HEK293T (cell line): Measurements from ENCODE around the gene USF1.
A peak's percentile ranks its signal among the peaks of the same experiment; 100 is the strongest.
"Not testable (repeated sequence)": the region's sequence is repeated elsewhere in the genome, so short reads cannot be mapped to it uniquely, and the experiment has no call there.

ENCODE experiments used
- CTCF ChIA-PET: fragments of 350-600 bp; formaldehyde crosslinking; extraction: SDS; loops from one replicate; lab custom pipeline; 2021; ENCODE audit warnings: antibody characterized with exemption, inconsistent platforms; lab: Yijun Ruan, JAX
- POLR2A ChIA-PET: fragments of 350-600 bp; formaldehyde crosslinking; extraction: SDS; loops from one replicate; lab custom pipeline; 2020; ENCODE audit warnings: antibody characterized with exemption, inconsistent platforms; lab: Yijun Ruan, JAX
- DNase-seq: peaks from one replicate; pipeline ENCODE4 v3.0.0; 2012; ENCODE audit warnings: mixed read lengths; ENCODE audit errors: extremely low spot score
- ARNT ChIP-seq: fragments of 450-650 bp; IDR thresholded peaks from 2 replicates; pipeline ENCODE4 v1.6.1; 2017; ENCODE audit warnings: mild to moderate bottlenecking
- BHLHE40 ChIP-seq: fragments of 450-650 bp; IDR thresholded peaks from 2 replicates; pipeline ENCODE4 v1.6.1; 2016; ENCODE audit warnings: mild to moderate bottlenecking, moderate library complexity, borderline replicate concordance
- CTBP1 ChIP-seq: fragments of 450-650 bp; IDR thresholded peaks from 2 replicates; pipeline ENCODE4 v1.6.1; 2016; ENCODE audit warnings: borderline replicate concordance
- ELF4 ChIP-seq: fragments of 450-650 bp; IDR thresholded peaks from 2 replicates; pipeline ENCODE4 v1.6.1; 2017; ENCODE audit warnings: antibody characterized with exemption
- FOXA1 ChIP-seq: fragments of 450-650 bp; IDR thresholded peaks from 2 replicates; pipeline ENCODE4 v1.6.1; 2016; ENCODE audit warnings: mild to moderate bottlenecking
- FOXK2 ChIP-seq: fragments of 450-650 bp; IDR thresholded peaks from 2 replicates; pipeline ENCODE4 v1.6.1; 2016; ENCODE audit warnings: mild to moderate bottlenecking
- FOXM1 ChIP-seq: fragments of 450-650 bp; IDR thresholded peaks from 2 replicates; pipeline ENCODE4 v1.6.1; 2017; ENCODE audit warnings: mild to moderate bottlenecking, borderline replicate concordance
- HDGF ChIP-seq: fragments of 450-650 bp; IDR thresholded peaks from 2 replicates; pipeline ENCODE4 v1.6.1; 2017; ENCODE audit warnings: antibody characterized with exemption, borderline replicate concordance
- L3MBTL2 ChIP-seq: fragments of 450-650 bp; conservative IDR thresholded peaks from 2 replicates; pipeline ENCODE4 v1.6.1; 2016; ENCODE audit warnings: mild to moderate bottlenecking
- LEF1 ChIP-seq: fragments of 450-650 bp; IDR thresholded peaks from 2 replicates; pipeline ENCODE4 v1.6.1; 2017; ENCODE audit warnings: mild to moderate bottlenecking, borderline replicate concordance
- NFRKB ChIP-seq: fragments of 450-650 bp; IDR thresholded peaks from 2 replicates; pipeline ENCODE4 v1.6.1; 2016; ENCODE audit warnings: mild to moderate bottlenecking, moderate library complexity
- PKNOX1 ChIP-seq: fragments of 450-650 bp; IDR thresholded peaks from 2 replicates; pipeline ENCODE4 v1.6.1; 2016
- SP1 ChIP-seq: fragments of 450-650 bp; IDR thresholded peaks from 2 replicates; pipeline ENCODE4 v1.6.1; 2017
- SUZ12 ChIP-seq: fragments of 450-650 bp; IDR thresholded peaks from 2 replicates; pipeline ENCODE4 v1.6.1; 2016; ENCODE audit warnings: mild to moderate bottlenecking
- TARDBP ChIP-seq: fragments of 450-650 bp; IDR thresholded peaks from 2 replicates; pipeline ENCODE4 v1.6.1; 2016
- ZNF384 ChIP-seq: fragments of 450-650 bp; IDR thresholded peaks from 2 replicates; pipeline ENCODE4 v1.6.1; 2016

Gene USF1

DNA sequence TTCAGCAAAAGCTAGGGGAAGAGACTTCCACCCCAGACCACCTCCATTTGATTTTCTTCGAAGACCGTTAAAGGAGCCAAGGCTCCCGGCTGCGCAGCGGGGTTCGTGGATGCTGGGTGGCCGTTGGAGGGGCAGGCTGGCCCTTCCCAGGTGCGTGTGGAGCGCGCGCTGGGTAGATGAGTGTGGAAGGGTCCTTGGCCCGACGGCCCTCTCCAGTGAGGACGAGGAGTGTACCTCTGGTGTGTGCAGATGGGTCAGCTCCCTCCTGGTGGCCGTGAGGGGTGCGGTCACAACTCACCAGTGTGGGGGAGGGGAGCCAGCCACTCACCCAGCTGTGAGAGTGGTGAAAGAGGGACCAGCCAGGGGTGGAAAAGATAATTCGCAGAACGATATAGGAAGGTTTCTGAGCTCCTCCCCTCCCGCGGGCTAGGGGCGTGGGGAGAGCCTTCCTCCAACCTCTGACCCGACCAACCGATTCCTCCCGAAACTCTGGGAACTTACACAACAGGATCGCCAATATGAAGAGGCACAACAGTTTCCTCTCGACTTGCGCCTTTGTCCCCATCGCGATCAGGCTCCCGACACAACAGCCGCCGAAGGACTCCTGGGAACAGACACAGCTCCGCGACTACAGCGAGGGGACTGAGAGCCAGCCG, 25.1 kb downstream of the USF1 start, which contains the start of gene F11R:
F11R (minus strand) TSS at position 644 of the 656 bp plus-strand sequence; CDS start at position 565, 79 bp downstream.
- ChIA-PET CTCF (interaction anchor here (0.6 to 0.8 kb wide), 2 partner anchors 23 to 24 kb away, joined by 3 read pairs; no protein-coding TSS in a partner anchor), POLR2A (interaction anchor here (0.7 to 2.8 kb wide), 9 partner anchors 10 to 293 kb away, joined by 3 to 32 read pairs (median 5); partner anchors contain the start of genes DEDD, NIT1, PFDN2 and SDHC)

GRCh38 chr1:161019751-161020495, 25.9 kb downstream of the USF1 start:
- TF ChIP-seq PKNOX1: no peak
- DNase-seq: no peak
- ChIA-PET POLR2A (interaction anchor here (1.3 to 2.8 kb wide), 6 partner anchors 13 to 98 kb away, joined by 4 to 32 read pairs (median 8); partner anchors contain the start of genes NIT1, PFDN2 and USF1), CTCF (interaction anchor here (0.6 to 0.8 kb wide), 2 partner anchors 22 to 25 kb away, joined by 3 read pairs; no protein-coding TSS in a partner anchor)

More for the DNA sequence above, 25.1 kb downstream of the USF1 start, which contains the start of gene F11R:
- TF ChIP-seq FOXM1 (no peak), TARDBP (no peak), FOXK2 (no peak), LEF1 (no peak), SP1 (no peak), FOXA1 (no peak), NFRKB (no peak), ELF4 (no peak), PKNOX1 (no peak), ZNF384 (no peak), ARNT (no peak), HDGF (no peak), L3MBTL2 (no peak), CTBP1 (no peak), SUZ12 (no peak), BHLHE40 (no peak)
- DNase-seq: peak; percentile 63

DNA sequence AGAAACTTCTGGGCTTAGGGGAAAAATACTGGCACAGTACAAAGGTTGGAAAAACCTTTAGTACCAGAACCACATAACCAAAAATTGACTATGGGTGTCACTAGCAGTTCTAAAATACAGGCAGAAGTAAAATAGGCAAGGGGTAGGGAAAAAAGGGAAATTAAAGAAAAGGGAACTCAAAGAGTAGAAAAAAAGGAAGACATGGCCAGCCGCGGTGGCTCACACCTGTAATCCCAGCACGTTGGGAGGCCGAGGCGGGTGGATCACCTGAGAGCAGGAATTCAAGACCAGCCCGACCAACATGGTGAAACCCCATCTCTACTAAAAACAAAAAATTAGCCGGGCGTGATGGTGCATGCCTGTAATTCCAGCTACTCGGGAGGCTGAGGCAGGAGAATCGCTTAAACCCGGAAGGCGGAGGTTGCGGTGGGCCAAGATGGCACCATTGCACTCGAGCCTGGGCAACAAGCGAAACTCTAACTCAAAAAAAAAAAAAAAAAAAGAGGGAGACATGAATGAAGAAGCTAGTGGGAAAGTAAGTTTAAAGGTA, 26.6 kb downstream of the USF1 start:
- ChIA-PET POLR2A (interaction anchor here (1.2 kb wide), 1 partner anchor 27 kb away, joined by 3 read pairs; the partner anchor contains the start of gene USF1), CTCF (interaction anchor here (1.1 to 1.3 kb wide), 2 partner anchors 52 to 98 kb away, joined by 3 read pairs; no protein-coding TSS in a partner anchor)
- DNase-seq: not testable (repeated sequence)

GRCh38 chr1:161018631-161018930, 27.2 kb downstream of the USF1 start:
- TF ChIP-seq HDGF: no peak
- no peak for TF ChIP-seq PKNOX1
- no peak for TF ChIP-seq FOXK2
- TF ChIP-seq CTBP1: no peak
- TF ChIP-seq FOXA1: no peak
- no peak for TF ChIP-seq ZNF384
- TF ChIP-seq ARNT: no peak
- TF ChIP-seq ELF4: no peak
- no peak for TF ChIP-seq SP1
- no peak for TF ChIP-seq NFRKB
- TF ChIP-seq BHLHE40: no peak
- no peak for TF ChIP-seq FOXM1
- TF ChIP-seq L3MBTL2: no peak
- TF ChIP-seq LEF1: no peak
- TF ChIP-seq SUZ12: no peak
- no peak for TF ChIP-seq TARDBP
- DNase-seq: no peak
- ChIA-PET CTCF (interaction anchor here (1.1 to 1.3 kb wide), 2 partner anchors 53 to 99 kb away, joined by 3 read pairs; no protein-coding TSS in a partner anchor), POLR2A (interaction anchor here (1.2 kb wide), 1 partner anchor 27 kb away, joined by 3 read pairs; the partner anchor contains the start of gene USF1)

DNA sequence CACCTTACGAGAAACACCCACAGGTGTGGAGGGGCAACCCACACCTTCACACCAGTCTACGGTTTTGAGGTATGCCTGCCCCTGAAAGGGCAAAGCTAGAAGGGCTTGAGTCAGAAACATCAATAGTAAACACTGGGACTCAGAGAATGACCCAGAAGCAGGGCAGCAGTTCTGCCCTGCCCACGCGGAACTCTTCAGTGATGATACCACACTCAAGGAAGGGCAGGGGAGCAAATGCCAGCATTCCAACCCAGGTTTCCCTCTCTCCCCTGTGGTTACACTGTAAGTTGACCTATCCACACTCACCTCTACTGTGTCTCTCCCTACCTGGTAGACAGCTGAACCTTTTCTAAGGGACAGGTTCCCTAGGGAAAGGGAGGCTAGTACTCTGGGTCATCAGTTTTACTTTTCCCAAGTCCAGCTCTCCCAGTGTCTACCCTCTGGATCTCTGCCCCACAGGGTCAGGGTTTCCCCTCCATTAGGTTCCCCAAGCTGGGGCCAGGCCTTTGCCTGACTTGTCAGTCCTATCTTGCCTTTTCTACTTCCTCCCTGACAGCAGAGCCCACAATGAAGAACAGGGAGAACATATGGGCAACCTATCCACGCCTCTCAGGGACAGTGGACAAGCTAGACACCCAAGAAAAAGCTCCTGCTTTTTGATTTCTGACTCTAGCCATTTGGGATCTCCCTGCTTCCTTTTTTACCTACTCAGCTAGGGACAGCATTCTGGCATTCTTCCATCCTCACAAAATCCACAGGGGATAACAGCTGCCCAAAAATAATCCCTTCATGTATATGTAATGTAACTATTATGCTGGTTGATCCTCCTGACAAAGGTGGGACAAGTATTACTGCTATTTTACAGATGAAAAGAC, 27.8 kb downstream of the USF1 start:
- TF ChIP-seq SP1: no peak
- no peak for TF ChIP-seq TARDBP
- no peak for TF ChIP-seq FOXK2
- TF ChIP-seq NFRKB: no peak
- no peak for TF ChIP-seq CTBP1
- no peak for TF ChIP-seq BHLHE40
- no peak for TF ChIP-seq ELF4
- TF ChIP-seq HDGF: no peak
- TF ChIP-seq FOXM1: no peak
- TF ChIP-seq FOXA1: no peak
- no peak for TF ChIP-seq PKNOX1
- no peak for TF ChIP-seq L3MBTL2
- no peak for TF ChIP-seq LEF1
- TF ChIP-seq ZNF384: no peak
- TF ChIP-seq ARNT: no peak
- ChIA-PET POLR2A (interaction anchor here (1.2 kb wide), 1 partner anchor 28 kb away, joined by 3 read pairs; the partner anchor contains the start of gene USF1), CTCF (interaction anchor here (1.1 to 1.3 kb wide), 2 partner anchors 53 to 99 kb away, joined by 3 read pairs; no protein-coding TSS in a partner anchor)
- DNase-seq: no peak

DNA sequence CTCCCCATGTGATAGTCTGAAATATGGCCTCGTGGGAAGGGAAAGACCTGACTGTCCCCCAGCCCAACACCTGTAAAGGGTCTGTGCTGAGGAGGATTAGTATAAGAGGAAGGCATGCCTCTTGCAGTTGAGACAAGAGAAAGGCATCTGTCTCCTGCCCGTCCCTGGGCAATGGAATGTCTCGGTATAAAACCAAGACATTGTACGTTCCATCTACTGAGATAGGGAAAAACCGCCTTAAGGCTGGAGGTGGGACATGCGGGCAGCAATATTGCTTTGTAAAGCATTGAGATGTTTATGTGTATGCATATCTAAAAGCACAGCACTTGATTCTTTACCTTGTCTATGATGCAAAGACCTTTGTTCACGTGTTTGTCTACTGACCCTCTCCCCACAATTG, 28.6 kb downstream of the USF1 start:
- DNase-seq, CTCF ChIA-PET, POLR2A ChIA-PET: not testable (repeated sequence)

DNA sequence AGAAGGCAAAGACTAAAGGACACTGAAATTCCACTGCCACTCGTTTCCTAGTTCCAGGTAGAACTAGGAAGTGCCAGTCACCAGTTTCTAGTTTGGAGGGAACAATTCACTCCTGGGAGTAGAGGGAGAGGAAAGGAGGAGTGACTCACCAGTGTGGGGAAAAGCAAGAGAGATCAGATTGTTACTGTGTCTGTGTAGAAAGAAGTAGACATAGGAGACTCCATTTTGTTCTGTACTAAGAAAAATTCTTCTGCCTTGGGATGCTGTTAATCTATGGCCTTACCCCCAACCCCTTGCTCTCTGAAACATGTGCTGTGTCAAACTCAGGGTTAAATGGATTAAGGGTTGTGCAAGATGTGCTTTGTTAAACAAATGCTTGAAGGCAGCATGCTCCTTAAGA, 29.1 kb downstream of the USF1 start:
- DNase-seq, CTCF ChIA-PET, POLR2A ChIA-PET: not testable (repeated sequence)
